GM15510 (cell line): ENCODE results near the gene PTPRG.

ENCODE experiments used
- POLR2A ChIP-seq: IDR thresholded peaks from 3 replicates; pipeline ENCODE4 v1.6.1; 2011; ENCODE audit warnings: borderline replicate concordance; ENCODE audit not compliant: insufficient read length; ENCODE audit errors: extremely low read depth

Gene PTPRG

GRCh38 chr3:62128051-62128450 is 566.7 kb downstream of the PTPRG start:
- no peak for TF ChIP-seq POLR2A

- TF ChIP-seq POLR2A = no peak
These were observed 567.3 kb downstream of the PTPRG start for GRCh38 chr3:62128681-62129080.

- no peak for TF ChIP-seq POLR2A
These were observed 569.7 kb downstream of the PTPRG start for GRCh38 chr3:62131050-62131449.

GRCh38 chr3:62131620-62132019 is 570.2 kb downstream of the PTPRG start:
- no peak for TF ChIP-seq POLR2A

- TF ChIP-seq POLR2A = no peak
These were observed 570.7 kb downstream of the PTPRG start for GRCh38 chr3:62132027-62132602.

DNA sequence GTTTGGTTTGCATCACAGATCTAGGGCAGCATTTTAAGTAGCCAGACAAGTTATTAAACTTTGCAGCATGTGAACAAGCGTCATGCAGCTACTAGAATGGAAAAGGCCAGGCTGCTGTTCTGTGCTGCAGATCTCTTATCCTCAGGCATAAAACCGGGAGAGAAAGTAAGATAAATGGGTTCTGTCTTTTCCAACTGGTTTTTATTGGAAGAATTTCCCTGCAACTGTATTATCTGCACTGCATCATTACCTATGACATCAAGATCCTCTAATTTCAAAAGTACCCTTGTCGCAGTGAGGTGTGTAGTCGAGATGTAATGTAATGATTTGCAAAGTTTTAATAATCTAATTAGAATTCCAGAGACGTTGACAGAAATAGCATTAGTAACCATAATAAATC is 571.6 kb downstream of the PTPRG start:
- no peak for TF ChIP-seq POLR2A

- TF ChIP-seq POLR2A = no peak
These were observed 572.7 kb downstream of the PTPRG start for GRCh38 chr3:62134061-62134496.

- TF ChIP-seq POLR2A = no peak
These were observed 574.4 kb downstream of the PTPRG start for GRCh38 chr3:62135741-62136140.

- no peak for TF ChIP-seq POLR2A
These were observed 578.6 kb downstream of the PTPRG start for GRCh38 chr3:62139957-62140356.

DNA sequence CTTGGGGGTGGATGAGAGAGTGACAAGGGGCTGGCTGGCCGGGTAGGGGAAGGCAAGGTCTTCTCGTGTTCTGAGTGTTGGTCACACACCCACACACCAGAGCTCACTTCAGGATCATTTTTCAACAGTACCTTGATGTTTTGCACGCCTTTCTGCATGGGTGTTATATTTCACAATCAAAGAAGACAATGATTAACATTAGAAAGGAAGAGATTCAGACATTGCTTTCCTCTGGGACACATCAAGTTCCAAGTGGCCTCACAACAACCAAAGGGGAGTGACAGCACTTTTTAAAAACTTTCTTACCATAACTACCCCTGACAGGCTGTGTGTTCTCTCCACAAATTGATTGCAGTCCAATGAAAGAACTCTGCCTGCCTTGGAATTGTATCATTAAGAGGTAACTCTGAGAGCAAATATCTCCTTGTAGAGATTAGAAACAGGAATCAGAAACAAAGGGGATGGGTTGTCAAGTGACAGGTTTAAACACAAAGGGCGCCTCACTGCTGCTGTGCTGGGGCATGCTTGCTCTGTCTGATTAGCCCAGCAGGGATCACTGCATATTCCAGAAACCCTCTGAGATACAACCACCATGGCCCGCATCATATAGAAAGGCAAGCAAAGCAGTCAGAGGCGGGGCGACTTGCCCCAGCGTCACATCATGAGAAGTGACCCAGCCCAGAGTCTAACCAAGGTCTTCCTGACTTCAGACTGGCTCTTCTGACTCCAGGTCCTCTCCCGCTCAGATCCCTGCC is 581.1 kb downstream of the PTPRG start:
- TF ChIP-seq POLR2A = no peak

DNA sequence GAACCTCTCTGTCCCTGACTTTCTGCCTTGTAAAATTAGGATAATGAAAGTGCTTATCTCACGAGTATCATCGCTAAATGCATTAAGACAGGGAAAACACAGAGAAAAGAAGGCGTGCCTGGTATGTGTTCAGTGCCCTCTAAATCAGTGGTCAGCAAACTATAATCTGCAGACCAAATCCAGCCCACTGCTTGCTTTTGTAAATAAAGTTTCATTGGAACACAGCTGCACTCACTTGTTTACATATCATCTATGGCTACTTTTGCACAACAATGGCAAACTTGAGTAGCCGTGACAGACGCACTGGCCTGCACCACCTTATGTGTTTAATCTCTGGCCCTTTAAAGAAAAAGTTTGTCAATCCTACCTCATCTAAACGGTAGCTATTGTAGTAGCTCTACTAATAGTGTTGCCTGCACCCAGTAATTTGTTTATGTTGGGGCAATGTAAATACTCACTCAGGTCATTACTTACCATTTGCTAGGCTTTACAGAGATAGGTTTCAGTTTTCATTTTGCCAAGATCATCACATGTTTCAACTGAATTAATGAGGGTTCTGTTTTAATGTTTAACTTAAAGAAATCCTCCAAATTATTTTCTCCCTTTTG is 582.6 kb downstream of the PTPRG start:
- no peak for TF ChIP-seq POLR2A

GRCh38 chr3:62144482-62144881 is 583.1 kb downstream of the PTPRG start:
- no peak for TF ChIP-seq POLR2A

GRCh38 chr3:62145086-62145757 is 583.9 kb downstream of the PTPRG start:
- TF ChIP-seq POLR2A = no peak

DNA sequence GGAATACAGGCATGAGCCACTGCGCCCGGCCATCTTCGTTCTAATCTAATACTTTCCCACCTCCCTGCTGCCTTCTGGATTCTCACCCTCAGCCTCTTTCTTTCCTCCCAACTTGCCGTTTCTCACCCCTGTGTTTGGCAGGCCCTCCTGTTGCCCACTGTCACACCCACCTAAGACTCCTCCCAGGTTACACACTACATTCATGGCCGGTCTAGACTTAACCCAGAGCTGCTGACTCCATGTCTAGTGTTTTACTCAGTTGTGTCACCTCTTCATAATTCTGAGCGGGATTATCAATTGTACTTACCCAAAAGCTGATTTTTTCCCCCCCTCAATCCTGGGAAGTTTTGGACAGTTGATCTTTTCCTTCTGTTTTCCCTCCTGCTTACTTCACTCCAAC is 588.2 kb downstream of the PTPRG start:
- TF ChIP-seq POLR2A = no peak

- no peak for TF ChIP-seq POLR2A
These were observed 588.6 kb downstream of the PTPRG start for GRCh38 chr3:62149962-62150361.
